NCI-H2081 treated with DMSO at 0.1 percent for 48 hours (cell line): ENCODE measurements around the gene PSMA3.

Experiments used
- DNase-seq: peaks from one replicate; lab custom pipeline; 2025; lab: John Stamatoyannopoulos, UW

PSMA3 gene

GRCh38 chr14:58299401-58300330, 55.0 kb downstream of the PSMA3 start:
- DNase-seq: no peak

GRCh38 chr14:58301416-58301815, 56.8 kb downstream of the PSMA3 start:
- no peak for DNase-seq

GRCh38 chr14:58305730-58306129, 61.1 kb downstream of the PSMA3 start:
- DNase-seq: peak; percentile 15

GRCh38 chr14:58307597-58308316, 63.1 kb downstream of the PSMA3 start:
- no peak for DNase-seq

GRCh38 chr14:58309086-58309485, 64.4 kb downstream of the PSMA3 start:
- DNase-seq: no peak

GRCh38 chr14:58313699-58314098, 69.1 kb downstream of the PSMA3 start:
- no peak for DNase-seq

GRCh38 chr14:58315606-58316005, 71.0 kb downstream of the PSMA3 start:
- DNase-seq: no peak
